HL-60 (cell line): ENCODE measurements around the gene TUBGCP5.

Experiments used
- CTCF ChIP-seq: IDR thresholded peaks from one replicate; pipeline ENCODE4 v1.5.1; 2011; ENCODE audit warnings: low read length, control low read depth, inconsistent platforms; ENCODE audit not compliant: insufficient read depth
- GABPA ChIP-seq: IDR thresholded peaks from 2 replicates; pipeline ENCODE4 v1.6.1; 2012; ENCODE audit warnings: low read depth
- POLR2AphosphoS5 ChIP-seq: IDR thresholded peaks from 2 replicates; pipeline ENCODE4 v1.6.1; 2012; ENCODE audit warnings: low read depth
- REST ChIP-seq: IDR thresholded peaks from 2 replicates; pipeline ENCODE4 v1.6.1; 2012; ENCODE audit warnings: low read depth; ENCODE audit not compliant: insufficient replicate concordance
- SPI1 ChIP-seq: IDR thresholded peaks from 2 replicates; pipeline ENCODE4 v1.6.1; 2012; ENCODE audit warnings: low read depth, mild to moderate bottlenecking, borderline replicate concordance

GRCh38 chr15:23052522-23052921 is 13.2 kb upstream of the TUBGCP5 start:
- TF ChIP-seq POLR2AphosphoS5 = no peak
- no peak for TF ChIP-seq CTCF
- TF ChIP-seq REST = peak; percentile 79
- TF ChIP-seq GABPA = no peak
- no peak for TF ChIP-seq SPI1
